ENCODE results near the gene ZNF639.

DNA sequence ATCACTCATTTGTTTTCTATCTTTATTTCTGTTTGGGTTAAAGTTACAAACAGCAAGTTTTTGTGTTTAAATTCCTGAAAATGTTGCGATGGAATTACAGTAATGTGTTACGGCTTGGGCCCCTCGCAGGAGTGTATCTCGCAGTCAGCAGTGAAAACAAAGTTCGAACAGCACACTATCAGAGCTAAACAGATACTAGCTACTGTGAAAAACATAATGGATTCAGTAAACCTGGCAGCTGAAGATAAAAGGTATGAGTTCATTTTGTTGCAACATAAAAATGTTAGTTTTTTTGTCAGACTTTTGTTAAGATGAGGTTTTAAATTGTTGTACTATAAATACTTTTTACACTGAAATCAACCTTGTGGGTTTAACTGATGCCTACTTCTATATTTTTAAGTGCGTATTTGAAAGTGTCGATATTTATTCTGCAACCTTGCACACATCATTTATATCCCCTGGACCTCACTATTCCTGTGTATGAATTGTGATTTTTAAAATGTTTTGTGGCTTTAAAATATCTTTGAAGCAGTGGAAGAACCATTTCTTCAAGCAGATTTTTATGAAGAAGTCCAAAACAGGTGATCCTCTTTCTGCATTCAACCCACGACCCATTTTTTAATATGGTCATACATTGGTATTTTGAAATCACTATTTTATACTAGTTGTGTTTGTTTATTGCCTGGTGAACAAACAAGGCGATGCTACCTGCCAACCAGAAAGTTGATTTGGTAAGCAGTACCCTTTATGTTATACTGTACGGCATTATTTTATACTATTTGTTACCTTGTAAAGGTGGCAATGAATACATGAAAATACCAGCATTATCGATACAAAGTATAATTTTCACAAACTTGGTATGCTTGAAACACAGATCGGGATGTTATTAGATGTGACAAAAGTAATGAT, 52.5 kb downstream of the ZNF639 start:
- TF ChIP-seq CTCF (IDR thresholded peaks at IDR 0.05) = no peak
- no peak for TF ChIP-seq POLR2A (IDR thresholded peaks at IDR 0.05)

All from right lobe of liver (tissue), 4 donors.